ENCODE measurements around the gene TMEM108.

GRCh38 chr3:133400006-133400515, 361.9 kb downstream of the TMEM108 start, which contains the start of gene BFSP2:
- TF ChIP-seq REST (IDR thresholded peaks at IDR 0.05; ENCODE audit: insufficient read depth in 1 of 2, low read depth in 2 of 2, low read length in 2 of 2) (no peak), POLR2AphosphoS5 (IDR thresholded peaks at IDR 0.05; ENCODE audit: low read depth, low read length) (no peak), SIN3A (IDR thresholded peaks at IDR 0.05; ENCODE audit: borderline replicate concordance, insufficient read depth, low read length) (no peak), TAF1 (IDR thresholded peaks at IDR 0.05; ENCODE audit: borderline replicate concordance, insufficient read depth, low read length) (no peak), FOXP2 (optimal IDR thresholded peaks at IDR 0.05; ENCODE audit: borderline replicate concordance, extremely low read depth, extremely low read length, insufficient read depth) (no peak)
